ENCODE measurements around the gene MIF. TPM values are rescaled to one million over a fixed set of nuclear protein-coding genes. Genes with fewer than 3 reads are reported as not detected.
"Not testable (repeated sequence)": the region's sequence is repeated elsewhere in the genome, so short reads cannot be mapped to it uniquely, and the experiment has no call there.

MIF gene
- total RNA-seq, 1 donor from 2014 or later = 581 TPM

DNA sequence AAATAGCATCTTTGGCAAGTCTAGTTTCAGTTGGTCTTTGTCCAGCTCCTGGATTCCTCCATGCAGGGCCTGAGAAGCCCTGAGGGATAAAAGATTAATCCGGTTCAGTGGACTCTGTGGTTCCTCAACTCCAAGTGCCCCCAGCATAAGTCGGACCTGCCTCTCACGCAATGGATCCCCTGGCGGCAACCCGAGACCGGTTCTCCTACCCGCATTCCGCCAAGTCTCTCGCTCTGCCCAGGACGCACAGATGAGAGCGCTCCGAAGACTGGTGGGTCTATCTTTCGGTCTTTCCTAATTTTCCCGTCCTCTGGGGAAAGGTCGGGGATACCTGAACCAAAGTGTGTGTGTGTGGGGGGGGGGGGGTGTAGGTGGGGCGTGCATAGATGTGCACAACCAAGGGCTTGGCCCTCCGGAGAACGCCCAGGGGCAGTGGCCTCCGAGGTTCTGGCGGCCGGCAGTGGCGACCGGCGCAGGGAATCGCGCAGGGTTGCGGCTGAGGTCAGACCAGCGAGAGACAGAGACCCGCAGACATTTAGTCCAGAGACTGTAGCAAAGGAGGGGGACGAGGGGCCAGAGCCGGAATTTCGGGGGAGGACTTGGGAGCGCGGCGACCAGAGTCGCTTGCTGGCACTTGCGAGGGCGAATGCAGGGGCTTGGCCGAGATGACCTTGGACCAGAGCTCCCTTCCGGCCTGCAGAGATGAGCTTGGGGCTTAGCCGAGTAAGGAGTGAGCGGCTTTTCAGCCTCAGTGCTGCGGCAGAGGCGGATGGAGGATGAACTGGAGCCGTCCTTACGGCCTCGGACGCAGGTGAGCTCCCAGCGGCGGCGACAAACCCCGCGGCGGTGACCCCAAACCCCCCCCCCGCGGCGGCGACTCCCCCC lies 37.2 kb upstream of the MIF start:
- peaks cover 5% of the 10 kb centered on the region for H3K27me3 Mint-ChIP-seq (ENCODE audit: unreplicated experiment)
- no peaks in the 10 kb centered on the region for H3K36me3 Mint-ChIP-seq (ENCODE audit: unreplicated experiment)
- H3K4me1 Mint-ChIP-seq (ENCODE audit: low read depth, unreplicated experiment) = peaks cover 14% of the 10 kb centered on the region
- TF ChIP-seq CTCF (IDR thresholded peaks at IDR 0.05; ENCODE audit: partially characterized antibody, unreplicated experiment) = no peak
- DNase-seq = peak; percentile 67
- peak overlapping the region; percentile 94 for H3K27ac Mint-ChIP-seq (ENCODE audit: unreplicated experiment)
- H3K4me3 Mint-ChIP-seq (ENCODE audit: unreplicated experiment) = peak overlapping the region; percentile 92
- H3K9me3 Mint-ChIP-seq (ENCODE audit: unreplicated experiment) = peaks cover 18% of the 10 kb centered on the region

DNA sequence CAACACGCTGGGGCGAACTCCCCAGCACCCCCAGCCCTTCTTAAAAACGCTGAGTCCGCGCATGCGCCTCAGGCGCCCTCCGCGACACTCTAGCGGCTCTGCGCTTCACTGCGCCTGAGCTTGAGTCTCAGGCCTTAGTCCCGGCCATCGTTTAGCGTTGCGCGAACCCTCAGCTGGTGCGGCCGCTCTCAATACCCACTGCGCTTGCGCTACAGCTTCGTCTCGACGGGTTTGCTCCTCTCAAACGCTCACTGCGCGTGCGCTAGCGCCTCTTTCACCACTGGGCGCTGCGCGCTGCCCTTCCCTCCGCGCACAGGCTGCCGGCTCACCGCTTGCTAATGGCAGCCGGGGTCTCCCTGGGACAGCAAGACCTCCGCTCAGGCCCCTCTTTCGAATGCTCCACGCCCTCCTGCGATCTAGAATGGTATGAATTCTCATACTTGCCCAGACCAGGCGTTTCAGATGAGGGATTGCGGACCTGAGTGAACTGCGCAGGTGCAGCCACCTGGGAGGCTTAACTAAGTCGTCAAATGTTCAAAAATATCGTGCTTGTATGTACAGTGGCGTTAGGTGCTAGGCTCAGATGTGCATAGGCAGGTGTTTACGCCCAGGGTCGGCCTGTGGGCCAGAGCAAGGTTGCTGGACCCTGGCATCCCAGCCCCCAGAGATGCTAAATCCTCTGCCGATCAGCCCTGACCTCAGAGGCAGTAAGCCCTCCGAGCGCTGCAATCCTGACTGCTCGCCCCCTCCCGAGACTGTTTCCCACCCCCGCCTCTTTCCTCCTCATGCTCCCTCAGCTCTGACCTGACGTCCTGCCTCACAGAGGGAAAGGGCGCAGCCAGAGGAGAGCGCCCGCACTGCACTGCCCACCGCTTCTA lies 36.3 kb upstream of the MIF start, which contains the start of gene SLC2A11:
TSS of gene SLC2A11 (plus strand) at position 270 of the 878 bp plus-strand sequence. CDS start at position 395, 125 bp downstream.
- peak within 1 kb of the TSS; percentile 94 for H3K27ac Mint-ChIP-seq (ENCODE audit: unreplicated experiment)
- TF ChIP-seq CTCF (IDR thresholded peaks at IDR 0.05; ENCODE audit: partially characterized antibody, unreplicated experiment) = peak; percentile 25

GRCh38 chr22:23858484-23858815 lies 35.7 kb upstream of the MIF start:
- H3K27me3 Mint-ChIP-seq (ENCODE audit: unreplicated experiment) = peaks cover 5% of the 10 kb centered on the region
- no peak for TF ChIP-seq CTCF (IDR thresholded peaks at IDR 0.05; ENCODE audit: partially characterized antibody, unreplicated experiment)
- DNase-seq = no peak
- peak overlapping the region; percentile 92 for H3K4me3 Mint-ChIP-seq (ENCODE audit: unreplicated experiment)
- peaks cover 18% of the 10 kb centered on the region for H3K9me3 Mint-ChIP-seq (ENCODE audit: unreplicated experiment)
- no peaks in the 10 kb centered on the region for H3K36me3 Mint-ChIP-seq (ENCODE audit: unreplicated experiment)
- peak overlapping the region; percentile 94 for H3K27ac Mint-ChIP-seq (ENCODE audit: unreplicated experiment)
- peaks cover 14% of the 10 kb centered on the region for H3K4me1 Mint-ChIP-seq (ENCODE audit: low read depth, unreplicated experiment)

More for the DNA sequence above, 36.3 kb upstream of the MIF start, which contains the start of gene SLC2A11:
- H3K4me1 Mint-ChIP-seq (ENCODE audit: low read depth, unreplicated experiment) = peaks cover 14% of the 10 kb centered on the region
- peak within 1 kb of the TSS; percentile 92 for H3K4me3 Mint-ChIP-seq (ENCODE audit: unreplicated experiment)
- H3K36me3 Mint-ChIP-seq (ENCODE audit: unreplicated experiment) = no peaks in the 10 kb centered on the region
- H3K9me3 Mint-ChIP-seq (ENCODE audit: unreplicated experiment) = peaks cover 18% of the 10 kb centered on the region
- peak; percentile 99 for DNase-seq
- H3K27me3 Mint-ChIP-seq (ENCODE audit: unreplicated experiment) = peaks cover 5% of the 10 kb centered on the region

DNA sequence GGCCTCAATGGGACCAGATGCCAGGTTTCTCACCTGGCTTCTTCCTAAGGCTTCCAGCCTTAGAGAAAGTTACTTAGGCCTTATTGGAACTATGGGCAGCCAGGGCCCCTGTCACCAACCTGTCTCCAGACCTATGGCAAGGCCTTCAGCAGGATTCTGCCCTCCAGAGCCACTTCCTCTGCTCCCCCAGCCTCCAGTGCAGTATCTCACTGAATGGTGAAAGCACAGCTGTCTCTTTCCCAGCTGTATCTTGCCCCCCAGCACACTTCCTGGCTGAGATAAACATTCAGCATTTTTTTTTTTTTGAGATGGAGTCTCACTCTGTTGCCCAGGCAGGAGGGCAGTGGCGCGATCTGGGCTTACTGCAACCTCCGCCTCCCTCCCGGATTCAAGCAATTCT lies 35.0 kb upstream of the MIF start:
- Mint-ChIP-seq H3K4me1 (ENCODE audit: low read depth, unreplicated experiment) (peaks cover 14% of the 10 kb centered on the region), H3K4me3 (ENCODE audit: unreplicated experiment) (peak overlapping the region; percentile 92), H3K9me3 (ENCODE audit: unreplicated experiment) (peaks cover 18% of the 10 kb centered on the region), H3K27me3 (ENCODE audit: unreplicated experiment) (peaks cover 5% of the 10 kb centered on the region), H3K27ac (ENCODE audit: unreplicated experiment) (peak overlapping the region; percentile 94), H3K36me3 (ENCODE audit: unreplicated experiment) (no peaks in the 10 kb centered on the region)
- no peak for DNase-seq
- TF ChIP-seq CTCF (IDR thresholded peaks at IDR 0.05; ENCODE audit: partially characterized antibody, unreplicated experiment) = no peak

- not testable (repeated sequence) for H3K27ac Mint-ChIP-seq (ENCODE audit: unreplicated experiment); DNase-seq; H3K27me3 Mint-ChIP-seq (ENCODE audit: unreplicated experiment); H3K4me3 Mint-ChIP-seq (ENCODE audit: unreplicated experiment); H3K36me3 Mint-ChIP-seq (ENCODE audit: unreplicated experiment)
- Mint-ChIP-seq H3K9me3 (ENCODE audit: unreplicated experiment) (peaks cover 18% of the 10 kb centered on the region), H3K4me1 (ENCODE audit: low read depth, unreplicated experiment) (peaks cover 14% of the 10 kb centered on the region)
These were observed 34.0 kb upstream of the MIF start for GRCh38 chr22:23860187-23860586.
